GM19455 (cell line): ENCODE data around the gene CXorf58.
A peak's percentile ranks its signal among the peaks of the same experiment; 100 is the strongest.

ENCODE experiments used
- ATAC-seq: cut with Tn5 transposase; IDR thresholded peaks from one replicate; pipeline ENCODE4 v1.9.1; 2021; ENCODE audit not compliant: unreplicated experiment

CXorf58 gene

DNA sequence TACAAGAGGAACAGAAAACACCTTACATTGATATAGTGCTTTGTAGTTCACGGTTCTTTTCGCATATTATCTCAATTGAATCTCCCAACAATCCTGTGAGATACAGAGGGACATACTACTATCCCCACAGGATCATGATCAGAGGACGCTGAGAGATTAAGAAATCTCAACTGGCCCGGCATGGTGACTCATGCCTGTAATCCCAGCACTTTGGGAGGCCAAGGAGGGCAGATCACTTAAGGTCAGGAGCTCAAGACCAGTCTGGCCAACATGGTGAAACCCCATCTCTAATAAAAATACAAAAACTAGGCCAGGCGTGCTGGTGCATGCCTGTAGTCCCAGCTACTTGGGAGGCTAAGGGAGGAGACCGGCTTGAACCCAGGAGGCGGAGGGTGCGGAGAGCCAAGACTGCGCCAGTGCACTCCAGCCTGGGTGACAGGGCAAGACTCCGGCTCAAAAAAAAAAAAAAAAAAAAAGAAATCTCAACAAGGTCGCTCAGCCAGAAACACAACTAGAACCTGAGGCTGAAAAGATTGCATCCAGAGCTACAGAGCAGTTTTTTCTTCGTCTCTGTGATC, 7.5 kb upstream of the CXorf58 start:
- ATAC-seq = no peak

DNA sequence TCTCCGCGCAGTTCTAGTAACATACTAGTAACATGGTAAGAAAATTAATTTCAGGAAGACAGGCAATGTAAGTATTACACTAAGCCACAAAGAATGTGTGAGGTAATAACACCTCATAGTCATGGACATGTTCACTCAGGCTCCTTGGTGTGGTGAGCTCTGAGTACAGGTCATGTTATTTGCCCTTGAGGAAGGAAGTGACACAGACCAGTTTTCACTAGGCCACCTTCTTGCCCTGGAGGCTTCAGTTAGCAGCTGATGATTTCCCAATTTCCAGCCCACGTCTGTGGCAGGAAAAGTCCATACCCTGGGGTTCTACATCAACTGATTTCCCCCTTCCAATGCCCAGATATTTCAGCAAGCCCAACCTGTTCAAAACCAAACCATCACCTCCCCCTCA, 6.7 kb upstream of the CXorf58 start:
- ATAC-seq = no peak

GRCh38 chrX:23901805-23902204, 6.0 kb upstream of the CXorf58 start:
- ATAC-seq = peak; percentile 78

DNA sequence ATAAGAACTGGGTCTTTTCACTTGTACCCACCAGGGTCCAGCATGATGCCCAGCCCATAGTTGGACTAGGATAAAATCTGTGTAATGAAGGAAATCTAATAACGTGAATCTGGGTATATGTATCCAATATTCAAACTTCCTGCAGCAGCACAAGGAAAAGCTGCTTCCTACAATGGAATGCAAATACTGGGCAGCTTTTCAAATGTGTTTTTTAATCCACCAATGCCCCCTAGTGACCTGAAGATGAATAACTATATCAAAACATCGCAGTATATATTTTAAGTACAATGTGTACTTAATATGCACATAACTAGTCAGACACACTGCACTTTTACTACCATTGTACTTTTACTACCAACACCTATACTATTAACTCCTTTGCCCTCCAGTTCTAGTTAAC, 5.4 kb upstream of the CXorf58 start:
- no peak for ATAC-seq

DNA sequence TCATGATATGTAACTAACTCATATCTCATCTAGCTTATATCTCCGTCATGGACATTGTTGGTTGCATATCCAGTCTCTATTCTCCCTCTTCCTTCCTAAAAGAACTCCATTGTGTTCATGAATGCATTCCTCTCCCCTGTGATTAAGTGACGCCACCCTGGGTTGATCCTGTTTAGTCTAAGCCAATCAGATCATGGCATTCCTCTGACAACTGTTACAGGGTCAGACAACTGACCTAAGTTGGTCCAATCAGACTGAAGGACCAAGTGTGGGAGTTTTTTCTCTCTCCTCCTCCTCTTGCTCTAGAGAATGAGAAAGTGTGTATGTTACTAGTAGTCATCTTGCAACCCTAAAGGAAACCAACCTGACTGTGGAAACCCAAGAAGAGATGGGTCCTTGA, 3.7 kb upstream of the CXorf58 start:
- no peak for ATAC-seq

DNA sequence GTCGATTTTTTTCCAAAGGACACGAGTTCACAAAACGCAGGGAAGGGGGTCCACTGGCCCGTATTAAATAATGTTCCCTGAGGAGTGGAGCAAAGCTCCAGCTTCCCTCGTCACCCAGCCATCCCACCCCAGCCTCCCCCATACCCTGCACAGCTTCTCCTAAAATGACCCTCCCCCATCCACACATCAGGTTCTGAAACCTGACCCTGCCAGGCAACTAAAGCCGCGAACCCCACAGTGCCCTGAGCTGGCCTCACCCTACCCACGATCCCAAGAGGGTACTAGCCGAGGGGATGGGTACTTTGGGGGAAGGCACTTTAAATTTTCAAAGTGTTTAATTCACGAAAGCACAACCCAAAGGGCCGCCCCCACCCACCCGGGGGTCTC, 702 bp upstream of the CXorf58 start:
- peak; percentile 16 for ATAC-seq

- ATAC-seq = no peak
These were observed 606 bp downstream of the CXorf58 start for GRCh38 chrX:23908219-23909004.

DNA sequence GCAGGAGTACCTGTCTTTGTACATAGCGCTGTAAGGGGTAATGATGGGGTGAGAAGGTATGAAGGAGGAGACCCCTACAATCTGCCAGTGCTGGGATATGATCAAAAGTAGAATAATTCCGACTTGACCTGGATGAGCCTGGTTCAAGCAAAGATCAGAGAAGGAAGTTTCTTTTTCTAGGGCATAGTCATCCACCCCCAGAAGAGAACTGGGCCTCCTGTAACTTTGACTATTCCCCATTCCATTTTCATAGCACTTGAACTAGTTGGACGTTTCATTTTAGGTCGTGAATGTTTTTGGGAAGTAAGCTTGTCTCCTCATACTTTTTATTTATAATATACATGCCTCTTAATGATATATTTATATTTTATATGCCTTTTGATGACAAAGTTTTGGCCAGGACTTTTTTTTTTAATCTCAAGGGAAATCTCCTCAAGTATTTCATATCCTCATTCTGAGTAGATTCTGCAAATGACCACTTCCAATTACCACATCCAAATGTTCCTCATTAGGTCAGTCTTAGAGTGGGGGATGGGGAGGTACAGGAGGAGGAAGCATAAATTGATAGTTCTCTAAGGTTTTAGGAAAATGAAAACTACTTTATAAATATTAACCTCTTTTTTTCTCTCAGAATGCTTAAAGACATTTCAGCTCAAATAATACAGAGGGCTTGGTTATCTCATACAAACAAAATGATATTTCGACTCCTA, 3.5 kb downstream of the CXorf58 start:
- no peak for ATAC-seq

- no peak for ATAC-seq
These were observed 11.3 kb downstream of the CXorf58 start for GRCh38 chrX:23919148-23919547.

DNA sequence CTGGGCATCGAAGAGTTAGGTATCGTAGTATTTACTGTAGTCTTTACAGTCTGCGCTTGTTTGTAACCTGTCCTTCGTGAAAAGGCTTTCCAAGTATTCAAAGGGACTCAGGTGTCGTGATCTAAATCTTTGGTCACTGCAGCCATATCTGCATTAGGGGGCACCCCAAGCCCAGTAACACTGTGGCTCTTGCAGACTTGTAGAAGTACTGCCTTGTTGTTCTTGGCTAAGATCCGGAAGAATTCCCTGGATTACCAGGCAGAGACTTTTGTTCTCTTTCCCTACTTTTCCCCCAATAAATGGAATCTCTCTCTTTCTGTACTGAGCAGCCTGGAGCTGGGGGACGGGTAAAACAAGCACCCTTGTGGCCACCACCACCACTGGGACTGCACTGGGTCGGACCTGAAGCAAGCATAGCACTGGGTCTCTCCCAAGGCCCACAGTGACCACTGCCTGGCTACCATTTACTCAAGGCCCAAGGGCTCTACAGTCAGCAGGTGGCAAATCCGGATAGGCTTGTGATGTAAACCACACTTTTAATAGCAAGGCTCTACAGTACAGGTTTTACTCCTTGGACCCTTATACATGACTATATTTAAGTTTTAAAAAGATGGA, 12.0 kb downstream of the CXorf58 start:
- ATAC-seq = no peak

- no peak for ATAC-seq
These were observed 18.2 kb downstream of the CXorf58 start for GRCh38 chrX:23926015-23926414.

- no peak for ATAC-seq
These were observed 23.2 kb downstream of the CXorf58 start for GRCh38 chrX:23930894-23931604.

DNA sequence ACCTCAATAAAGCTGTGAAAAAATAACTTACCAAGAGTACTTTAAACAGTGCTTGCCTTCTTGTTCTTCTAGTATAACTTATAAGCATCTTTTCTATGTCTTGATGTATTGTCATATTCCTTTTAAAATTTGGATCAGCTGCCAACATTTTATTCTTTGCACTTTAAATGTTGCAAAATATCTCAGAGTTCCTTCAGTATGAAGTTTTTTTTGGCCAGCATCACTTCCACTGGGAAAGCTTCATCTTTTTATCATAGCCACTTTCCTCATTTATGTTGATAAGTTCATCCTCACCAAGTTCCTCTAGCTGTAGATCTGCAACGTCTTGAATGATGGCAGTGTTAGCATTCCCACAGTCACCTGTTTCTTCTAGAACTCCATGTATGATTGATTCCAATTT, 24.2 kb downstream of the CXorf58 start:
- no peak for ATAC-seq

DNA sequence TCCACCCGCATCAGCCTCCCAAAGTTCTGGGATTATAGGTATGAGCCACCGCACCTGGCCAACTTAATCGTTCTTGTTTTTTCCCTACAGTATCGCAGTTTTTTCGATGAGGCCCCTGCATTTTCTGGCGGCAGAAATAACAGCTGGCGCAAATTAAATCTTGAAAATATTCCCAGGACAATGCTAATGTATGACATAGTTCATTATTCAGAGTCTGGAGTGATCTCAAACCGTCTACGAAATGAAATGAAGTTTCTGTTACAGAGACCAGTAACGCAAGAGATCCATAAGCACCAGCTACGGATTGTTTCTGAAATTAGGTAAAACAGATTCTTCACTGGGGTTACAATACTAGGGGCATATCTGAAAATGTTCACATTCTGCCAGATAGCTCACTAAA, 27.3 kb downstream of the CXorf58 start:
- no peak for ATAC-seq

DNA sequence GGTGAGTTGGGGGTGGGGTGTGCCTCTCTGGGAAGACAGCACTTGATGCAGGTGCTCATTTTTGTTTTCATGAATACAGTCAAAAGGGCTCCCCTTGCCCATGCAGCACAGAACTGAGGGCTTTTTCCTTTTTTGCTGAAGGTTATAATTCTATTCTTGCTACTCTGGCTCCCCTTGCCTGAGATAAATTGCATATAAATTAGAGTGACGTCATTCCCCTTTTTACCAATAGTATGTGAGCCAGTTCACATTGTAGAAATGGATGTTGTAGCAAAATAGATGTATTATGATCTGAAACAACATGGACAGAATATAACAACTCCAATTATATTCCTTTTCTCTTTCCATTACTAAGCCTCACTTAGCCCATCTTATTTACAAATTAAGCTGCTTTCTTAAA, 28.4 kb downstream of the CXorf58 start:
- ATAC-seq = no peak

- ATAC-seq = no peak
These were observed 29.3 kb downstream of the CXorf58 start for GRCh38 chrX:23937100-23937499.

- no peak for ATAC-seq
These were observed 30.9 kb downstream of the CXorf58 start for GRCh38 chrX:23938690-23939089.

DNA sequence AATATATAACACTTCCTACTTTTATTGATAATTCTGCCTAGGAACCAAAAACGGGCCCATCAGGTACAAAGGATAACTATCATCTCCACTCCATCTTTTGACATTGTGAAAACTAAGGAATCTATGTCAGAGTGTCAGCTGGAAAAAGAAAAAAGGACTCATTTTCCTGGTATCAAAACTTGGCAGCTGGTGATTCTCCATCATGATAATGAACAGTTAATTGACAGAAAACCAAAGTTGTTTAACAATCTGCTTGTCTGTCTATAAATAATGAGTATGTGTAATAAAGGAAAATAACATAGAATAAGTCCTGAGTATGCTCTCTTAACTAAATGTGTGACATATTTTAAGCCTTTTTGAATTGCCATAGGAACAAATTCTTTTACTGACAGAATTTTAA, 31.4 kb downstream of the CXorf58 start:
- ATAC-seq = no peak

GRCh38 chrX:23944234-23944633, 36.4 kb downstream of the CXorf58 start:
- no peak for ATAC-seq

GRCh38 chrX:23945206-23945605, 37.4 kb downstream of the CXorf58 start:
- ATAC-seq = no peak

GRCh38 chrX:23952391-23952790, 44.6 kb downstream of the CXorf58 start:
- no peak for ATAC-seq
